ENCODE data around the gene FAF1.
"Not testable (repeated sequence)": the region's sequence is repeated elsewhere in the genome, so short reads cannot be mapped to it uniquely, and the experiment has no call there.

Gene FAF1

GRCh38 chr1:50950396-50950795 lies 9.7 kb downstream of the FAF1 start:
- Histone ChIP-seq H3K27ac (no peak overlapping the region), H3K36me3 (no peaks in the 10 kb centered on the region), H3K9me3 (no peaks in the 10 kb centered on the region), H3K27me3 (no peaks in the 10 kb centered on the region), H3K4me3 (no peak overlapping the region), H3K4me1 (peaks cover 0 to 15% (median 6%) of the 10 kb centered on the region in 4 donors)
- TF ChIP-seq CTCF (IDR thresholded peaks at IDR 0.05), result no peak
- no peak for DNase-seq
- intact Hi-C loops (cut with DNase I; ENCODE audit: low total_unique reads), result no loop called here

GRCh38 chr1:50949286-50949982 lies 10.6 kb downstream of the FAF1 start:
- intact Hi-C loops (cut with DNase I; ENCODE audit: low total_unique reads), result no loop called here
- H3K4me3 ChIP-seq, result no peak overlapping the region

GRCh38 chr1:50942334-50942733 lies 17.7 kb downstream of the FAF1 start:
- Histone ChIP-seq H3K4me3 (no peak overlapping the region), H3K27me3 (no peaks in the 10 kb centered on the region), H3K4me1 (peaks cover 0 to 4% (median 0%) of the 10 kb centered on the region in 4 donors), H3K36me3 (no peaks in the 10 kb centered on the region), H3K27ac (no peak overlapping the region), H3K9me3 (no peaks in the 10 kb centered on the region)
- TF ChIP-seq CTCF (IDR thresholded peaks at IDR 0.05), result no peak
- intact Hi-C loops (cut with DNase I; ENCODE audit: low total_unique reads), result no loop called here
- no peak for DNase-seq

More at GRCh38 chr1:50949286-50949982, 10.6 kb downstream of the FAF1 start:
- Histone ChIP-seq H3K9me3 (no peaks in the 10 kb centered on the region), H3K4me1 (peaks cover 0 to 15% (median 6%) of the 10 kb centered on the region in 4 donors), H3K27ac (no peak overlapping the region), H3K36me3 (no peaks in the 10 kb centered on the region), H3K27me3 (no peaks in the 10 kb centered on the region)
- DNase-seq, result no peak
- no peak for TF ChIP-seq CTCF (IDR thresholded peaks at IDR 0.05)

GRCh38 chr1:50940291-50940690 lies 19.8 kb downstream of the FAF1 start:
- no peaks in the 10 kb centered on the region for H3K27me3 ChIP-seq
- DNase-seq, result no peak
- peaks cover 0 to 7% (median 0%) of the 10 kb centered on the region in 4 donors for H3K4me1 ChIP-seq
- intact Hi-C loops (cut with DNase I; ENCODE audit: low total_unique reads), result no loop called here
- H3K27ac ChIP-seq, result no peak overlapping the region
- no peak for TF ChIP-seq CTCF (IDR thresholded peaks at IDR 0.05)
- no peaks in the 10 kb centered on the region for H3K36me3 ChIP-seq
- no peak overlapping the region for H3K4me3 ChIP-seq
- H3K9me3 ChIP-seq, result no peaks in the 10 kb centered on the region

- no peak for TF ChIP-seq CTCF (IDR thresholded peaks at IDR 0.05)
These were observed 23.7 kb downstream of the FAF1 start for GRCh38 chr1:50936321-50936720.

GRCh38 chr1:50935276-50935675 lies 24.8 kb downstream of the FAF1 start:
- DNase-seq, H3K9me3 ChIP-seq, H3K27ac ChIP-seq, H3K4me1 ChIP-seq, H3K27me3 ChIP-seq, H3K4me3 ChIP-seq, H3K36me3 ChIP-seq: not testable (repeated sequence)
- intact Hi-C loops (cut with DNase I; ENCODE audit: low total_unique reads), result loop anchor here (10.0 kb wide), 1 partner anchor 100 kb away; no protein-coding TSS in a partner anchor

More at GRCh38 chr1:50936321-50936720, 23.7 kb downstream of the FAF1 start:
- Histone ChIP-seq H3K9me3 (no peaks in the 10 kb centered on the region), H3K4me3 (no peak overlapping the region), H3K4me1 (peaks cover 0 to 4% (median 0%) of the 10 kb centered on the region in 4 donors), H3K27ac (no peak overlapping the region), H3K36me3 (no peaks in the 10 kb centered on the region), H3K27me3 (no peaks in the 10 kb centered on the region)
- no peak for DNase-seq
- intact Hi-C loops (cut with DNase I; ENCODE audit: low total_unique reads), result loop anchor here (10.0 kb wide), 1 partner anchor 98 kb away; no protein-coding TSS in a partner anchor

Data from tibial artery (tissue), 4 donors.